Endothelial cell of umbilical vein (primary cell): ENCODE data around the gene CHI3L2.

Source experiments
- CTCF ChIP-seq, 2 donors: IDR thresholded peaks; 1 replicate in 1 of 2; 2 replicates in 1 of 2; pipeline ENCODE4 v1.5.1; 2011; ENCODE audit warnings: low read length in 2 of 2, mild to moderate bottlenecking in 2 of 2, moderate library complexity in 2 of 2, control low read depth in 1 of 2, inconsistent platforms in 1 of 2, low read depth in 1 of 2; ENCODE audit not compliant: insufficient read depth in 1 of 2; ENCODE audit errors: extremely low read depth in 1 of 2
- EZH2 ChIP-seq: IDR thresholded peaks from 2 replicates; pipeline ENCODE4 v1.6.1; 2012; ENCODE audit warnings: borderline replicate concordance, low read depth, mild to moderate bottlenecking, moderate library complexity, low read length, inconsistent platforms; ENCODE audit not compliant: severe bottlenecking
- FOS ChIP-seq: IDR thresholded peaks from 2 replicates; pipeline ENCODE4 v1.6.1; 2011; ENCODE audit warnings: mild to moderate bottlenecking, low read length, moderate library complexity, borderline replicate concordance; ENCODE audit not compliant: insufficient read depth
- GATA2 ChIP-seq: IDR thresholded peaks from 2 replicates; pipeline ENCODE4 v1.7.0; 2011; ENCODE audit warnings: low read depth, mild to moderate bottlenecking, moderate library complexity, mixed read lengths, low read length; ENCODE audit not compliant: insufficient read length, insufficient read depth
- MAX ChIP-seq: IDR thresholded peaks from 2 replicates; pipeline ENCODE4 v1.6.1; 2011; ENCODE audit not compliant: insufficient read depth, insufficient read length
- MYC ChIP-seq: IDR thresholded peaks from one replicate; pipeline ENCODE4 v1.6.1; 2011; ENCODE audit warnings: mild to moderate bottlenecking, low read depth, low read length
- POLR2A ChIP-seq: IDR thresholded peaks from 2 replicates; pipeline ENCODE4 v1.6.1; 2012; ENCODE audit warnings: low read depth, mild to moderate bottlenecking, control low read depth, low read length
- POLR2AphosphoS5 ChIP-seq: IDR thresholded peaks from 2 replicates; pipeline ENCODE4 v1.6.1; 2012; ENCODE audit warnings: low read depth, mild to moderate bottlenecking, control low read depth, low read length, moderate library complexity; ENCODE audit not compliant: insufficient read depth

- TF ChIP-seq EZH2 (no peak), MYC (no peak), CTCF (IDR thresholded peaks at IDR 0.05; ENCODE audit: extremely low read depth in 1 of 2, insufficient read depth in 1 of 2, low read depth in 1 of 2, low read length in 2 of 2) (no peak), POLR2A (no peak), FOS (no peak), POLR2AphosphoS5 (no peak), MAX (no peak), GATA2 (no peak)
Observed at GRCh38 chr1:111213412-111213811, 14.1 kb upstream of the CHI3L2 start.
